H1 (cell line): ENCODE results near the gene HENMT1. TPM values are rescaled to one million over a fixed set of nuclear protein-coding genes. Genes with fewer than 3 reads are reported as not detected.

Source experiments
- CTCF ChIA-PET: fragments of 300-600 bp; sonication (Branson Sonifier 250); formaldehyde crosslinking; loops from one replicate; lab custom pipeline; 2021; ENCODE audit not compliant: partially characterized antibody; lab: Charles Lee
- POLR2A ChIA-PET: fragments of 300-600 bp; sonication (Branson Sonifier 250); formaldehyde crosslinking; loops from one replicate; lab custom pipeline; 2021; ENCODE audit warnings: inconsistent platforms; ENCODE audit not compliant: partially characterized antibody; lab: Charles Lee
- DNase-seq, 2 experiments: peaks; one replicate each; pipeline versions ENCODE4 v3.0.0 to v3.0.0-alpha.2; 2010 to 2022; ENCODE audit warnings: low spot score in 2 of 2, low read depth in 1 of 2, mixed read lengths in 1 of 2
- FAIRE-seq: peaks from 2 replicates; lab custom pipeline; 2011; peaks lifted over from hg19 to GRCh38; lab: Jason Lieb, UNC
- H2AFZ ChIP-seq: 2 replicates; pipeline ENCODE4 v1.8.1; 2012; ENCODE audit warnings: low read length, inconsistent platforms
- H2AK5ac ChIP-seq: 2 replicates; pipeline ENCODE4 v1.6.1; 2013; ENCODE audit warnings: low read depth, low read length
- H2BK120ac ChIP-seq: replicated peaks from 2 replicates; pipeline ENCODE3; 2013; ENCODE audit warnings: low read depth, low read length, inconsistent platforms
- H2BK12ac ChIP-seq: 2 replicates; pipeline ENCODE4 v1.6.1; 2013; ENCODE audit warnings: low read depth, low read length
- H2BK15ac ChIP-seq: 2 replicates; pipeline ENCODE4 v1.6.1; 2013; ENCODE audit warnings: low read length
- H2BK20ac ChIP-seq: 2 replicates; pipeline ENCODE4 v1.6.1; 2013; ENCODE audit warnings: low read length
- H2BK5ac ChIP-seq: 2 replicates; pipeline ENCODE4 v1.6.1; 2013; ENCODE audit warnings: low read depth, low read length
- H3K14ac ChIP-seq: 2 replicates; pipeline ENCODE4 v1.6.1; 2013; ENCODE audit warnings: inconsistent platforms; ENCODE audit not compliant: insufficient read length
- H3K18ac ChIP-seq: 2 replicates; pipeline ENCODE4 v1.6.1; 2013; ENCODE audit warnings: low read length; ENCODE audit errors: extremely low read depth
- H3K23ac ChIP-seq: 2 replicates; pipeline ENCODE4 v1.6.1; 2013; ENCODE audit warnings: inconsistent platforms; ENCODE audit not compliant: insufficient read length
- H3K23me2 ChIP-seq: 2 replicates; pipeline ENCODE4 v1.6.1; 2013; ENCODE audit warnings: low read depth, low read length
- H3K27ac ChIP-seq: 2 replicates; pipeline ENCODE4 v1.6.1; 2011; ENCODE audit warnings: low read depth, low read length, inconsistent platforms
- H3K27me3 ChIP-seq, 4 experiments: replicated peaks in 1 of 4; 1 replicate in 1 of 4; 2 replicates in 3 of 4; pipeline versions ENCODE4 v1.6.1 to v1.8.1; 2011 to 2013; ENCODE audit warnings: low read length in 3 of 4, mild to moderate bottlenecking in 3 of 4, inconsistent platforms in 2 of 4, mixed read lengths in 2 of 4, moderate library complexity in 1 of 4; ENCODE audit not compliant: control insufficient read depth in 3 of 4, insufficient read depth in 3 of 4; ENCODE audit errors: extremely low read depth in 1 of 4
- H3K36me3 ChIP-seq, 4 experiments: 2 replicates each; pipeline versions ENCODE4 v1.6.1 to v1.8.1; 2011 to 2013; ENCODE audit warnings: mild to moderate bottlenecking in 4 of 4, low read length in 3 of 4, moderate library complexity in 2 of 4, control low read depth in 1 of 4, inconsistent platforms in 1 of 4; ENCODE audit not compliant: insufficient read depth in 4 of 4, control insufficient read depth in 2 of 4
- H3K4ac ChIP-seq: replicated peaks from 2 replicates; pipeline ENCODE3; 2013; ENCODE audit warnings: low read length, low read depth, mixed read lengths, inconsistent platforms; ENCODE audit not compliant: insufficient read length
- H3K4me1 ChIP-seq, 4 experiments: replicated peaks in 1 of 4; 1 replicate in 1 of 4; 2 replicates in 3 of 4; pipeline versions ENCODE4 v1.6.1 to v1.8.1; 2011 to 2013; ENCODE audit warnings: low read length in 3 of 4, inconsistent platforms in 2 of 4, mixed read lengths in 1 of 4; ENCODE audit not compliant: insufficient read depth in 4 of 4, control insufficient read depth in 3 of 4
- H3K4me2 ChIP-seq, 2 experiments: 2 replicates each; pipeline versions ENCODE4 v1.6.1 to v1.8.1; 2011 to 2013; ENCODE audit warnings: low read depth in 2 of 2, low read length in 2 of 2, control low read depth in 1 of 2, inconsistent platforms in 1 of 2, mild to moderate bottlenecking in 1 of 2; ENCODE audit not compliant: insufficient read depth in 1 of 2
- H3K4me3 ChIP-seq, 4 experiments: fragments of 200-600, 300-600 bp in 1 of 4; sonication (generic), shearing (Covaris generic), sonication (Bioruptor Twin) in 1 of 4; 2 replicates each; pipeline versions ENCODE4 v1.5.1 to v1.8.1; 2011 to 2016; ENCODE audit warnings: low read length in 4 of 4, low read depth in 3 of 4, control low read depth in 2 of 4, inconsistent platforms in 2 of 4, mild to moderate bottlenecking in 2 of 4, mixed read lengths in 1 of 4, moderate library complexity in 1 of 4; ENCODE audit not compliant: insufficient read depth in 2 of 4; ENCODE audit errors: extremely low read depth in 1 of 4
- H3K56ac ChIP-seq: replicated peaks from 2 replicates; pipeline ENCODE3; 2013; ENCODE audit warnings: low read depth, mild to moderate bottlenecking, mixed read lengths, low read length, inconsistent platforms; ENCODE audit not compliant: insufficient read length
- H3K79me1 ChIP-seq: 2 replicates; pipeline ENCODE4 v1.6.1; 2013; ENCODE audit warnings: low read depth, low read length, control low read depth
- H3K79me2 ChIP-seq, 2 experiments: 2 replicates each; pipeline versions ENCODE4 v1.6.1 to v1.8.1; 2012 to 2013; ENCODE audit warnings: low read length in 2 of 2, mild to moderate bottlenecking in 2 of 2, inconsistent platforms in 1 of 2; ENCODE audit not compliant: insufficient read depth in 2 of 2, control insufficient read depth in 1 of 2
- H3K9ac ChIP-seq, 4 experiments: replicated peaks in 1 of 4; 1 replicate in 1 of 4; 2 replicates in 3 of 4; pipeline versions ENCODE4 v1.6.1 to v1.8.1; 2011 to 2013; ENCODE audit warnings: low read depth in 3 of 4, low read length in 3 of 4, control low read depth in 2 of 4, mild to moderate bottlenecking in 2 of 4, moderate library complexity in 2 of 4, inconsistent platforms in 1 of 4; ENCODE audit errors: extremely low read depth in 1 of 4
- H3K9me3 ChIP-seq, 2 experiments: 2 replicates each; pipeline versions ENCODE4 v1.6.1 to v1.8.1; 2012 to 2013; ENCODE audit warnings: mild to moderate bottlenecking in 2 of 2, moderate library complexity in 2 of 2, control low read depth in 1 of 2, inconsistent platforms in 1 of 2, low read depth in 1 of 2, low read length in 1 of 2, mixed read lengths in 1 of 2; ENCODE audit not compliant: insufficient read depth in 2 of 2
- H4K20me1 ChIP-seq, 2 experiments: replicated peaks in 1 of 2; 2 replicates each; pipeline versions ENCODE3 to v1.8.1; 2011 to 2013; ENCODE audit warnings: inconsistent platforms in 2 of 2, low read length in 2 of 2, mild to moderate bottlenecking in 1 of 2; ENCODE audit not compliant: insufficient read depth in 2 of 2, control insufficient read depth in 1 of 2
- H4K5ac ChIP-seq: 2 replicates; pipeline ENCODE4 v1.6.1; 2013; ENCODE audit warnings: low read length, low read depth, mixed read lengths, inconsistent platforms; ENCODE audit not compliant: insufficient read length
- H4K8ac ChIP-seq: 2 replicates; pipeline ENCODE4 v1.8.0; 2013; ENCODE audit warnings: mild to moderate bottlenecking, moderate library complexity, low read length, inconsistent platforms; ENCODE audit not compliant: insufficient read depth; ENCODE audit errors: extremely low read depth
- H4K91ac ChIP-seq: replicated peaks from 2 replicates; pipeline ENCODE3; 2013; ENCODE audit warnings: low read length, mixed read lengths, inconsistent platforms; ENCODE audit not compliant: insufficient read length
- ATF2 ChIP-seq: IDR thresholded peaks from 2 replicates; pipeline ENCODE4 v1.6.1; 2012; ENCODE audit warnings: low read length, inconsistent platforms
- BRCA1 ChIP-seq: IDR thresholded peaks from 2 replicates; pipeline ENCODE4 v1.6.1; 2012; ENCODE audit warnings: low read depth, low read length, improper control_type of control experiment
- E2F6 ChIP-seq: IDR thresholded peaks from 2 replicates; pipeline ENCODE4 v1.6.1; 2012; ENCODE audit warnings: inconsistent platforms
- GABPA ChIP-seq: IDR thresholded peaks from 2 replicates; pipeline ENCODE4 v1.6.1; 2011; ENCODE audit warnings: mild to moderate bottlenecking, low read length, moderate library complexity, borderline replicate concordance; ENCODE audit not compliant: insufficient read depth
- JUN ChIP-seq: IDR thresholded peaks from 2 replicates; pipeline ENCODE4 v1.6.1; 2011; ENCODE audit warnings: low read depth, mild to moderate bottlenecking, improper control_type of control experiment, low read length
- KDM1A ChIP-seq: fragments of 200-600, 300-600 bp; sonication (generic); IDR thresholded peaks from 2 replicates; pipeline ENCODE4 v1.7.1; 2016; ENCODE audit warnings: mild to moderate bottlenecking, low read length, borderline replicate concordance
- KDM4A ChIP-seq: IDR thresholded peaks from one replicate; pipeline ENCODE4 v1.7.1; 2012; ENCODE audit warnings: low read depth, mild to moderate bottlenecking, moderate library complexity, low read length, inconsistent platforms; ENCODE audit not compliant: severe bottlenecking
- SIN3A ChIP-seq, 2 experiments: IDR thresholded peaks in 1 of 2; conservative IDR thresholded peaks in 1 of 2; 2 replicates each; pipeline ENCODE4 v1.6.1; 2011 to 2012; ENCODE audit warnings: low read length in 2 of 2, improper control_type of control experiment in 1 of 2, low read depth in 1 of 2, mild to moderate bottlenecking in 1 of 2
- SP1 ChIP-seq: IDR thresholded peaks from 2 replicates; pipeline ENCODE4 v1.6.1; 2011; ENCODE audit warnings: low read depth, low read length
- TCF12 ChIP-seq: IDR thresholded peaks from 2 replicates; pipeline ENCODE4 v1.6.1; 2011; ENCODE audit warnings: low read depth, mild to moderate bottlenecking, low read length
- USF2 ChIP-seq: IDR thresholded peaks from 2 replicates; pipeline ENCODE4 v1.6.1; 2011; ENCODE audit warnings: low read length, improper control_type of control experiment
- WGBS, 2 experiments: shearing (Covaris generic) in 1 of 2; methylation state at CpG; one replicate each; pipeline versions ENCODE4 v1.1.6 to v1.1.7; 2013 to 2015; ENCODE audit warnings: low lambda C conversion rate in 2 of 2, mixed read lengths in 2 of 2, inconsistent platforms in 1 of 2, low coverage in 1 of 2, missing lambda C conversion rate in 1 of 2; ENCODE audit not compliant: insufficient replicate concordance in 2 of 2, insufficient coverage in 1 of 2, insufficient read length in 1 of 2; ENCODE audit errors: extremely low coverage in 1 of 2, missing lambda C conversion rate in 1 of 2; 5-methylcytosine and 5-hydroxymethylcytosine counted together
- polyA plus RNA-seq, 7 experiments: library from polyadenylated mRNA; depleted of rRNA in 3 of 7; stranded (reverse) in 5 of 7; unstranded in 2 of 7; fragments of >200 nt in 5 of 7; fragments of 200-250 nt in 2 of 7; gene quantifications; 1 replicate in 5 of 7; 2 replicates in 1 of 7; 4 replicates in 1 of 7; pipeline versions ENCODE4 v1.2.1 to v1.2.3, GENCODE V29; 2011 to 2013; ENCODE audit warnings: missing spikeins in 2 of 7, mixed read lengths in 2 of 7
- total RNA-seq: library from RNA; stranded (reverse); fragmentation: NEBNext Ultra II Directional; extraction: Animal tissue kit (Norgen Biotek cat#: 25700); gene quantifications from 2 replicates; pipeline ENCODE4 v1.2.1, GENCODE V29; 2021

The HENMT1 gene
- total and polyA plus RNA-seq, 2 of the 8 experiments (the other 6 are each of a cell fraction or from before 2014, with no cell fraction given) = 2.9 to 5.6 TPM

- H3K36me3 ChIP-seq = peaks cover 0 to 3% (median 0%) of the 10 kb centered on the region in 4 experiments; a peak in 2 of 8 replicates
- no peak overlapping the region for H4K5ac ChIP-seq
- no peaks in the 10 kb centered on the region for H3K4me1 ChIP-seq
- no peak overlapping the region for H2BK20ac ChIP-seq
- no peaks in the 10 kb centered on the region for H3K79me2 ChIP-seq
- H3K27me3 ChIP-seq = no peaks in the 10 kb centered on the region
- H3K27ac ChIP-seq = no peak overlapping the region
- H3K4me3 ChIP-seq = no peak overlapping the region
- no peak overlapping the region for H2BK5ac ChIP-seq
- H3K79me1 ChIP-seq = no peaks in the 10 kb centered on the region
- H4K20me1 ChIP-seq = peaks cover 0 to 1% of the 10 kb centered on the region in 2 experiments
- H3K4me2 ChIP-seq = no peak overlapping the region
- no peak overlapping the region for H4K91ac ChIP-seq
- H2BK12ac ChIP-seq = no peak overlapping the region
- no peaks in the 10 kb centered on the region; the same call in 1 of the 2 replicates for H3K23me2 ChIP-seq
- POLR2A ChIA-PET = no interaction called here
- H3K14ac ChIP-seq = no peak overlapping the region
- WGBS, 2 experiments = 82% methylated on average over 1 of the region's 1 CpG; no CpG with 5 or more reads in 1 of the 2 experiments
- DNase-seq = no peak
- no peak overlapping the region for H3K9ac ChIP-seq
- H2BK15ac ChIP-seq = no peak overlapping the region
- no peaks in the 10 kb centered on the region for H3K9me3 ChIP-seq
- H3K23ac ChIP-seq = no peak overlapping the region
- no peak overlapping the region for H3K56ac ChIP-seq
- H3K4ac ChIP-seq = no peak overlapping the region
- H2BK120ac ChIP-seq = no peak overlapping the region
- CTCF ChIA-PET = no interaction called here
- H2AK5ac ChIP-seq = no peak overlapping the region
- no peak overlapping the region for H4K8ac ChIP-seq
- no peak overlapping the region for H3K18ac ChIP-seq
- FAIRE-seq = no peak
- no peak overlapping the region for H2AFZ ChIP-seq
- TF ChIP-seq BRCA1 = no peak
- no peak for TF ChIP-seq E2F6
- no peak for TF ChIP-seq TCF12
- no peak for TF ChIP-seq JUN
- TF ChIP-seq KDM1A = no peak
- no peak for TF ChIP-seq GABPA
- TF ChIP-seq KDM4A = no peak
- TF ChIP-seq SIN3A (conservative IDR thresholded peaks at IDR 0.05 in 1 of 2, IDR thresholded peaks at IDR 0.05 in 1 of 2; ENCODE audit: low read depth in 1 of 2, low read length in 2 of 2) = no peak
- no peak for TF ChIP-seq ATF2
- TF ChIP-seq SP1 = no peak
- no peak for TF ChIP-seq USF2
Measured at GRCh38 chr1:108624069-108624468, 36.8 kb downstream of the HENMT1 start.
